Measurements from ENCODE around the gene SPATA2L.

The SPATA2L gene

GRCh38 chr16:89736554-89736953 is 35.0 kb upstream of the SPATA2L start:
- no peak for DNase-seq (ENCODE audit: low read depth)
- H3K4me3 ChIP-seq (ENCODE audit: low read depth, low read length) = no peak overlapping the region
- no peak for TF ChIP-seq CTCF (IDR thresholded peaks at IDR 0.05; ENCODE audit: insufficient read depth, low read depth, low read length, missing control alignments)

DNA sequence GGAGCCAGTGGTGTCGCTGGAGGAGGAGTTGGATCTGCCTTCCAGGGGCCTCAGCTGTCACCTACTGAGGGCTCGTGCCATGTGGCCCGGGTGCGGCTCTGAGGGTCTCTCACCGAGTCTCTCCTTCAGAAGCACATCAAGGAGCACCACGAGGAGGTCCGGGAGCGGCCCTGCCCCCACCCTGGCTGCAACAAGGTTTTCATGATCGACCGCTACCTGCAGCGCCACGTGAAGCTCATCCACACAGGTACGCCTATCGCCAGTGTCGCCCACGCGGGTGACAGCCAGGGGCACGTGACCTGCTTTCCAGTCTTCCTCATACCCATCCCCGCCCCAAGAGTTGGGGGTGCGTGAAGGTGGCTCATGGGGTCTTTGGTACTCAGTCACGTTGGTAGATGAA is 32.3 kb upstream of the SPATA2L start:
- no peak for TF ChIP-seq CTCF (IDR thresholded peaks at IDR 0.05; ENCODE audit: insufficient read depth, low read depth, low read length, missing control alignments)
- no peak for DNase-seq (ENCODE audit: low read depth)
- H3K4me3 ChIP-seq (ENCODE audit: low read depth, low read length) = no peak overlapping the region

DNA sequence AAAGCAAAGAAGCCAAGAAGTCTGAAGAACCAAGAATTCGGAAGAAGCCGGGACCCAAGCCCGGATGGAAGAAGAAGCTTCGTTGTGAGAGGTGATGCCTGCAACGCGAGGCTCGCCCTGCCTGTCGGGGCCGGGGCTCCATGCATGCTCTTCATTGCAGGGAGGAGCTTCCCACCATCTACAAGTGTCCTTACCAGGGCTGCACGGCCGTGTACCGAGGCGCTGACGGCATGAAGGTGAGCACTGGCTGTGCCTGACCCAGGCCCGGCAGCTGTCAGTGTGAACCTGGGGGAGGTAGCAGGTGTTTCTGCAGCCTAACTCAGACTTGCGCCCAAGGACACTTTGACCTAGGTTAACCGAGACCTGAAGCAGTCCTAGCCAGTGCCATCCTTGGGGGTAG is 31.8 kb upstream of the SPATA2L start:
- H3K4me3 ChIP-seq (ENCODE audit: low read depth, low read length) = no peak overlapping the region
- DNase-seq (ENCODE audit: low read depth) = no peak
- TF ChIP-seq CTCF (IDR thresholded peaks at IDR 0.05; ENCODE audit: insufficient read depth, low read depth, low read length, missing control alignments) = no peak

GRCh38 chr16:89732918-89733242 is 31.4 kb upstream of the SPATA2L start:
- no peak for TF ChIP-seq CTCF (IDR thresholded peaks at IDR 0.05; ENCODE audit: insufficient read depth, low read depth, low read length, missing control alignments)
- no peak overlapping the region for H3K4me3 ChIP-seq (ENCODE audit: low read depth, low read length)
- no peak for DNase-seq (ENCODE audit: low read depth)

DNA sequence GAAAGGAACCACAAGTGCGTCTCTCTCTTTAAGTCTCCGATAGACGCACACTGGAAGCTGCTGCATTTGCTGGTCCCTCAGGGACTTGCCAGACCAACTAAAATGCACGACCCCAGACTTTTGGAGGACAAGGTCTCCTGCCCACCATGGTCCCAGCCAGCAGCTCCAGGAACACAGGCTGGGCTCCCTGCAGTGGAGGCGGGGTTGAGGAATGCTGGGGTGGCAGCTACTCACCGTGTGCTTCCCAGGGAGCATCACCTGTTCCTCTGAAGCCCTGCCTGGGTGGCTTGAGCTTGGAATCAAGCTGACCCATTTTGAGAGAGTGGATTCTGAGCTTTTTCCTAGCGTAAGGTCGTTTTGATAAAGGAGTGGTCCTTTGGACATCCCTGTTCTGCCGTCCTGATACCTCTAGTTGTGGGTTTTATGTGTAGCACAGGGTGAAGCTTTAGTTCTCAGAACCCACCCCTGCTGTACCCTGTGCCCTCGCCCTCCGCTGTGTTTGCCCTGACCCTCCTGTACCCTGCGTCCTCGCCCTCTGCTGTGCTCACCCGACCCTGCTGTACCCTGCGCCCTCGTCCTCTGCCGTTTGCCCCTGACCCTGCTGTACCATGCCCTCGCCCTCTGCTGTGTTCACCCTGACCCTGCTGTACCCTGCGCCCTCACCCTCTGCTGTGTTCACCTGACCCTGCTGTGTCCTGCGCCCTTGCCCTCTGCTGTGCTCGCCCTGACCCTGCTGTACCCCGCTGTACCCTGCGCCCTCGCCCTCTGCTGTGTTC is 30.8 kb upstream of the SPATA2L start:
- H3K4me3 ChIP-seq (ENCODE audit: low read depth, low read length) = no peak overlapping the region
- DNase-seq (ENCODE audit: low read depth) = no peak
- no peak for TF ChIP-seq CTCF (IDR thresholded peaks at IDR 0.05; ENCODE audit: insufficient read depth, low read depth, low read length, missing control alignments)

DNA sequence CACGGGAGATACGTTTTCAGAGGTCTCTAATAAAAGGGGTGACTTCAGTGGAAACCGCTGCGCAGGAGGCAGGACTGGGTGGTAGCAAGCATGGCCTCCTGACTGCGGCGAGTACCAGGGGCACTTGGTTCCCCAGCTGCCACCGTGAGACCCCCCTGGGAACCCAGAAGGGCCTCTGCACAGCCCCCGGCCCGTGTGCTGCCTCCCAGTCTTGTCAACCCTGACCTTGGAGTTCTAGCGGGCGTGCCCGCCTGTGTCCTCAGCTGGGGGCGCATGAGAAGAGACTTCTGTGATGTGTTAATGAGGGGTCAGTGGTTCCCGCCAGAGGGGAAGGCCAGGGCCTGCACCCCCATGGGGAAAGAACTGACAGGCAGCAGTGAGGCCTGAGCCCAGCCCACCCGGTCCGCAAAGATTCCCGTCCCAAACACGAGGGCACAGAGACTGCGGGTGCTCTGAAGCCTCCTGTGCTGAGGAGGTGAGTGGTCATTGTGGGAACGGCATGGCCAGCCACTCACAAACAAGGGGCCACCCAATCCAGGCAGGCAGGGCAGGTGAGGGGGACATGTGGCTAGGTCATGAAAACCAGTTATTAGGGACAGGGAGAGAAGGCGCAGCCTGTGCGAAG is 29.2 kb upstream of the SPATA2L start:
- no peak for TF ChIP-seq CTCF (IDR thresholded peaks at IDR 0.05; ENCODE audit: insufficient read depth, low read depth, low read length, missing control alignments)
- no peak for DNase-seq (ENCODE audit: low read depth)

More for the DNA sequence above, 29.2 kb upstream of the SPATA2L start:
- H3K4me3 ChIP-seq (ENCODE audit: low read depth, low read length) = no peak overlapping the region

Data from GM12865 (cell line).